Fibroblast of skin of back (primary cell): ENCODE measurements around the gene CCDC136.
A peak's percentile ranks its signal among the peaks of the same experiment; 100 is the strongest.

ENCODE experiments used
- DNase-seq: peaks from one replicate; pipeline ENCODE4 v3.0.0-alpha.2; 2013

The CCDC136 gene

GRCh38 chr7:128846781-128847444 is 55.1 kb downstream of the CCDC136 start:
- no peak for DNase-seq

- DNase-seq: no peak
Measured at GRCh38 chr7:128847721-128848211, 56.0 kb downstream of the CCDC136 start.

GRCh38 chr7:128848289-128849155 is 56.8 kb downstream of the CCDC136 start:
- DNase-seq: no peak

GRCh38 chr7:128849156-128849515 is 57.4 kb downstream of the CCDC136 start:
- no peak for DNase-seq

GRCh38 chr7:128849804-128850490 is 58.2 kb downstream of the CCDC136 start:
- no peak for DNase-seq

GRCh38 chr7:128852537-128853254 is 60.9 kb downstream of the CCDC136 start:
- DNase-seq: no peak

- DNase-seq: no peak
Measured at GRCh38 chr7:128853799-128854198, 62.0 kb downstream of the CCDC136 start.

GRCh38 chr7:128854396-128854795 is 62.6 kb downstream of the CCDC136 start:
- no peak for DNase-seq

- no peak for DNase-seq
Measured at GRCh38 chr7:128855559-128855958, 63.8 kb downstream of the CCDC136 start.

- no peak for DNase-seq
Measured at GRCh38 chr7:128856001-128856718, 64.4 kb downstream of the CCDC136 start.

- no peak for DNase-seq
Measured at GRCh38 chr7:128858380-128859231, 66.8 kb downstream of the CCDC136 start.

GRCh38 chr7:128859232-128860157 is 67.7 kb downstream of the CCDC136 start:
- no peak for DNase-seq

- peak; percentile 24 for DNase-seq
Measured at GRCh38 chr7:128860158-128861073, 68.6 kb downstream of the CCDC136 start.

- no peak for DNase-seq
Measured at GRCh38 chr7:128861957-128862570, 70.3 kb downstream of the CCDC136 start.

- DNase-seq: peak; percentile 96
Measured at GRCh38 chr7:128862571-128863432, 71.0 kb downstream of the CCDC136 start, which contains the start of gene ATP6V1F. TSS of gene ATP6V1F (plus strand) at chr7:128862856. CDS start at chr7:128862905, 49 bp downstream.

- DNase-seq: peak; percentile 77
Measured at GRCh38 chr7:128863433-128863989, 71.7 kb downstream of the CCDC136 start.

- no peak for DNase-seq
Measured at GRCh38 chr7:128865303-128865702, 73.5 kb downstream of the CCDC136 start.
